Mammary epithelial cell (primary cell): ENCODE data around the gene FAT2.

ENCODE experiments used
- EZH2 ChIP-seq: IDR thresholded peaks from 2 replicates; pipeline ENCODE4 v1.6.1; 2012; ENCODE audit warnings: low read length, inconsistent platforms, borderline replicate concordance
- TF ChIP-seq, protein P1 (sequence below), 2 donors: IDR thresholded peaks in 1 of 2; conservative IDR thresholded peaks in 1 of 2; 2 replicates each; pipeline ENCODE4 v1.5.1; 2011 to 2012; ENCODE audit warnings: inconsistent platforms in 2 of 2, low read length in 2 of 2, mild to moderate bottlenecking in 2 of 2, control low read depth in 1 of 2, low read depth in 1 of 2; ENCODE audit not compliant: insufficient read depth in 1 of 2; ENCODE audit errors: extremely low read depth in 1 of 2

- TF ChIP-seq, protein P1, sequence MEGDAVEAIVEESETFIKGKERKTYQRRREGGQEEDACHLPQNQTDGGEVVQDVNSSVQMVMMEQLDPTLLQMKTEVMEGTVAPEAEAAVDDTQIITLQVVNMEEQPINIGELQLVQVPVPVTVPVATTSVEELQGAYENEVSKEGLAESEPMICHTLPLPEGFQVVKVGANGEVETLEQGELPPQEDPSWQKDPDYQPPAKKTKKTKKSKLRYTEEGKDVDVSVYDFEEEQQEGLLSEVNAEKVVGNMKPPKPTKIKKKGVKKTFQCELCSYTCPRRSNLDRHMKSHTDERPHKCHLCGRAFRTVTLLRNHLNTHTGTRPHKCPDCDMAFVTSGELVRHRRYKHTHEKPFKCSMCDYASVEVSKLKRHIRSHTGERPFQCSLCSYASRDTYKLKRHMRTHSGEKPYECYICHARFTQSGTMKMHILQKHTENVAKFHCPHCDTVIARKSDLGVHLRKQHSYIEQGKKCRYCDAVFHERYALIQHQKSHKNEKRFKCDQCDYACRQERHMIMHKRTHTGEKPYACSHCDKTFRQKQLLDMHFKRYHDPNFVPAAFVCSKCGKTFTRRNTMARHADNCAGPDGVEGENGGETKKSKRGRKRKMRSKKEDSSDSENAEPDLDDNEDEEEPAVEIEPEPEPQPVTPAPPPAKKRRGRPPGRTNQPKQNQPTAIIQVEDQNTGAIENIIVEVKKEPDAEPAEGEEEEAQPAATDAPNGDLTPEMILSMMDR (conservative IDR thresholded peaks at IDR 0.05 in 1 of 2, IDR thresholded peaks at IDR 0.05 in 1 of 2; ENCODE audit: extremely low read depth in 1 of 2, insufficient read depth in 1 of 2, low read depth in 1 of 2, low read length in 2 of 2): no peak
- no peak for TF ChIP-seq EZH2
Measured at GRCh38 chr5:151570512-151571269, 20.4 kb downstream of the FAT2 start.
